ENCODE results near the gene RNF8. TPM values are rescaled to one million over a fixed set of nuclear protein-coding genes. Genes with fewer than 3 reads are reported as not detected.
"Not testable (repeated sequence)": the region's sequence is repeated elsewhere in the genome, so short reads cannot be mapped to it uniquely, and the experiment has no call there.

RNF8 gene
- total RNA-seq, 3 donors from 2014 or later (not counting 1 experiment from before 2014, with no cell fraction given): 11.4 to 18.2 (median 14.0) TPM

DNA sequence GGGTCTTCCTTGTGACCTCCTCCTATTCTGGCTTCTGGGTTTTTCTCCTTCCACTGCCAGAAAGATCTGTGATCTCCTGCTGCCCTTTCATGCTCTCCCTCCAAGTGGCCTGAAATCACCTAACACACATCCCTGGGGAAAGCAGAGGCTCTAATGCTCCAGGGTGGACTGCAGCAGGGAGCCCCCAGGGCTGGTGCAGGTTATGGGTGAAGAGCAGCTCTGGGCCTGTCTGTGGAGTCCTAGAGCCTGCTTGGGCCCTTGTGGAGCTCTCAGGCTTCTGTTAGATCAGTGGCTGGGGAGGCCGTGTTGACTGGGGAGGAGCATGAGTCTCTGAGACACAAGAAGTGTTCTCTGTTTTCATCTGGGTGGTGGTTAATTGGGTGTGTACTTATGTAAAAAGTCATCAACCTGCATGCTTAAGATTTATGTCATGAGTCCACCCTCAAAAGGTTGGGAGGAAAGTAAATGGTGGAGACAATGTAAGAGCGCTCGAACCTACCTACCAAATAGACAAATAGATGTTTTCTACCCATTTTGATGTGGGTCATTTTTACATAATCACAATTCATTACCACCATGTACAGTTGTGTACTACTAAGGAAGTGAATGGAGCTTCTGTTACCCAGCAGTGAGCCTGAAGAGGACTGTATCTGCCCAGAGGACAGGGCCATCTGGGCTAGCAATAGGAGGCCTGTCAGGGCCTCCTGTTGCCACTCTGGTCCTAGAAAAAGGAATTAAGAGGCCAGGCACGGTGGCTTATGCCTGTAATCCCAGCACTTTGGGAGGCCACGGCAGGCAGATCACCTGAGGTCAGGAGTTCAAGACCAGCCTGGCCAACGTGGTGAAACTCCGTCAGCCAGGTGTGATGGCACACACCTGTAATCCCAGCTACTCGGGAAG is 32.0 kb upstream of the RNF8 start:
- Mint-ChIP-seq H3K4me3 (no peak overlapping the region), H3K36me3 (no peaks in the 10 kb centered on the region), H3K9me3 (no peaks in the 10 kb centered on the region), H3K27me3 (ENCODE audit: low read depth in 2 of 2) (no peaks in the 10 kb centered on the region), H3K4me1 (peaks cover 0 to 5% of the 10 kb centered on the region in 2 donors), H3K27ac (no peak overlapping the region)
- DNase-seq (no peak), ATAC-seq (no peak)
- H3K4me3 ChIP-seq (ENCODE audit: low read length): no peak overlapping the region
- TF ChIP-seq, protein P1, sequence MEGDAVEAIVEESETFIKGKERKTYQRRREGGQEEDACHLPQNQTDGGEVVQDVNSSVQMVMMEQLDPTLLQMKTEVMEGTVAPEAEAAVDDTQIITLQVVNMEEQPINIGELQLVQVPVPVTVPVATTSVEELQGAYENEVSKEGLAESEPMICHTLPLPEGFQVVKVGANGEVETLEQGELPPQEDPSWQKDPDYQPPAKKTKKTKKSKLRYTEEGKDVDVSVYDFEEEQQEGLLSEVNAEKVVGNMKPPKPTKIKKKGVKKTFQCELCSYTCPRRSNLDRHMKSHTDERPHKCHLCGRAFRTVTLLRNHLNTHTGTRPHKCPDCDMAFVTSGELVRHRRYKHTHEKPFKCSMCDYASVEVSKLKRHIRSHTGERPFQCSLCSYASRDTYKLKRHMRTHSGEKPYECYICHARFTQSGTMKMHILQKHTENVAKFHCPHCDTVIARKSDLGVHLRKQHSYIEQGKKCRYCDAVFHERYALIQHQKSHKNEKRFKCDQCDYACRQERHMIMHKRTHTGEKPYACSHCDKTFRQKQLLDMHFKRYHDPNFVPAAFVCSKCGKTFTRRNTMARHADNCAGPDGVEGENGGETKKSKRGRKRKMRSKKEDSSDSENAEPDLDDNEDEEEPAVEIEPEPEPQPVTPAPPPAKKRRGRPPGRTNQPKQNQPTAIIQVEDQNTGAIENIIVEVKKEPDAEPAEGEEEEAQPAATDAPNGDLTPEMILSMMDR (IDR thresholded peaks at IDR 0.05): no peak
- peaks cover 33% of the 10 kb centered on the region for H3K36me3 ChIP-seq (ENCODE audit: control insufficient read depth, insufficient read depth, low read length)
- intact Hi-C loops (cut with micrococcal nuclease): no loop called here
- no peaks in the 10 kb centered on the region for H3K27me3 ChIP-seq (ENCODE audit: control insufficient read depth, insufficient read depth, low read length)
- WGBS (ENCODE audit: insufficient coverage): 93% methylated on average over 6 of the region's 8 CpGs
- H3K4me1 ChIP-seq (ENCODE audit: control insufficient read depth, insufficient read depth, low read length): no peaks in the 10 kb centered on the region
- H3K9me3 ChIP-seq (ENCODE audit: control insufficient read depth, insufficient read depth, low read length): no peaks in the 10 kb centered on the region
- no peak overlapping the region for H3K27ac ChIP-seq (ENCODE audit: low read length)

DNA sequence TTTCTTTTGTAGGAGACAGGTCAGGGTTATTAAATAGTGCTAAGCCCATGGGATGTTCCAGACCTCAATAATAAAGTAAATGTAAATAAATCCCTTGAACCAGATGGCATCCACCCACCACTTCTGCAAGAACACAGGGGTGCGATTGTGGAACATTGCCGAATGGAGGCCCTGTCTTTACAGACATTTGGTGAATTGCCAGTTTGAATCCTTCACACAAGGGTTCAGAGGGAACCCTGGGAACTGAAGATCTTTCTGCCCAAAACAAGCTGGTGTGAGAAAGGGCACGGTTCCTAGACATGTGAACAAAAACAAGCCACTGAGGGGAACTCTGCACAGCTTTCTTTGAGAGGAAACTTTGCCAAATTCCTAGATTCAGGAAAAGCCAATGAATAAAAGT is 30.2 kb upstream of the RNF8 start:
- no peak overlapping the region for H3K4me3 Mint-ChIP-seq
- H3K4me3 ChIP-seq (ENCODE audit: low read length): no peak overlapping the region
- TF ChIP-seq, protein P1 (IDR thresholded peaks at IDR 0.05): no peak
- WGBS (ENCODE audit: insufficient coverage): 81% methylated on average over 3 of the region's 3 CpGs
- H3K9me3 ChIP-seq (ENCODE audit: control insufficient read depth, insufficient read depth, low read length): no peaks in the 10 kb centered on the region
- H3K36me3 ChIP-seq (ENCODE audit: control insufficient read depth, insufficient read depth, low read length): peaks cover 15% of the 10 kb centered on the region
- intact Hi-C loops (cut with micrococcal nuclease): no loop called here
- H3K27ac Mint-ChIP-seq: no peak overlapping the region
- H3K9me3 Mint-ChIP-seq: no peaks in the 10 kb centered on the region
- no peak for DNase-seq
- H3K36me3 Mint-ChIP-seq: no peaks in the 10 kb centered on the region
- no peaks in the 10 kb centered on the region for H3K27me3 Mint-ChIP-seq (ENCODE audit: low read depth in 2 of 2)
- H3K27me3 ChIP-seq (ENCODE audit: control insufficient read depth, insufficient read depth, low read length): no peaks in the 10 kb centered on the region
- no peak for ATAC-seq
- H3K4me1 ChIP-seq (ENCODE audit: control insufficient read depth, insufficient read depth, low read length): no peaks in the 10 kb centered on the region
- peaks cover 0 to 5% of the 10 kb centered on the region in 2 donors for H3K4me1 Mint-ChIP-seq
- H3K27ac ChIP-seq (ENCODE audit: low read length): no peak overlapping the region

DNA sequence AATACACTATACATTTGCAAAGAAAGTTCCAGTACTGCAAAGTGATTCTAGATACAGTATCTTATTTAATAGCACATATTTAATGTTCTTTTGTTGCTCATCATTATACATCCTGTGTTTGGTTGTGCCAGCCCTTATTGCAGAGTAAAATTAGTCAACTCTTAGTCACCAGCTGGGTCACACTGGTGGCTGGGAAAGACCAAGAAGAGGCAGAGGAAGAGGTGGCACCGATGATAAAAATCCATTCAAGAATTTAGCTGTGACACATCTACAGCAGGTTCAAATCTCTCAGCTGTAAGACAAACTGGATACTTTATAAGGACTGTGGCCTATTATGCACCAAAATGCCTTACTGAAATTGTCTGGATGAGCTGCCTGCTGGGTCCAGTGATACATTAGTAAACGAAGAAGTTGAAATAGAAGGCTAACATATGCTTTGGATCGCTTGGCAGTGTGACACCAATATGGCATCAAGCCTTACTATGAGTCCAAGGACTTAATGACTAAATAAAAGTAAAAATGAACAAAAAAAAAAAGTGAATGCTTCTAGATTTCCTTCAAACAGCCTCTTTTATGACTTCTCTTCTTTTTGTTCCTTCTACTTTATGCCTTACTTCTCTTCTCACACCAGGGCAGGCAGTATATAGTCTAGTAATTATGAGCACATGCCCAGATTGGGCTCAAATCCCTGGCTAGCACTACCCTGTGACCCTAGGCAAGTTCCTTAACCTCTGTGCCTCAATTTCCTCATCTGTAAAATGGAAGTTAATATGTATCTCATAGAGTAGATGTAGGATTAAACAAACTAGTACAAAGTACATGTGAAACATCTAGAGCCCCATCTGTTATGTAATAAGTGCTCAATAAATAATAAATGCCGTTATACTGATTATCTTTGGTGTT is 29.4 kb upstream of the RNF8 start:
- Mint-ChIP-seq H3K4me3 (no peak overlapping the region), H3K27ac (no peak overlapping the region), H3K27me3 (ENCODE audit: low read depth in 2 of 2) (no peaks in the 10 kb centered on the region), H3K36me3 (no peaks in the 10 kb centered on the region), H3K4me1 (peaks cover 0 to 5% of the 10 kb centered on the region in 2 donors), H3K9me3 (no peaks in the 10 kb centered on the region)
- Histone ChIP-seq H3K27ac (ENCODE audit: low read length) (no peak overlapping the region), H3K4me1 (ENCODE audit: control insufficient read depth, insufficient read depth, low read length) (no peaks in the 10 kb centered on the region), H3K4me3 (ENCODE audit: low read length) (no peak overlapping the region), H3K36me3 (ENCODE audit: control insufficient read depth, insufficient read depth, low read length) (peaks cover 8% of the 10 kb centered on the region), H3K27me3 (ENCODE audit: control insufficient read depth, insufficient read depth, low read length) (no peaks in the 10 kb centered on the region), H3K9me3 (ENCODE audit: control insufficient read depth, insufficient read depth, low read length) (no peaks in the 10 kb centered on the region)
- no peak for DNase-seq
- intact Hi-C loops (cut with micrococcal nuclease): loop anchor here (1.0 kb wide), 2 partner anchors 242 to 368 kb away; no protein-coding TSS in a partner anchor
- WGBS (ENCODE audit: insufficient coverage): 78% methylated on average over 4 of the region's 4 CpGs
- no peak for ATAC-seq
- TF ChIP-seq, protein P1 (IDR thresholded peaks at IDR 0.05): no peak

DNA sequence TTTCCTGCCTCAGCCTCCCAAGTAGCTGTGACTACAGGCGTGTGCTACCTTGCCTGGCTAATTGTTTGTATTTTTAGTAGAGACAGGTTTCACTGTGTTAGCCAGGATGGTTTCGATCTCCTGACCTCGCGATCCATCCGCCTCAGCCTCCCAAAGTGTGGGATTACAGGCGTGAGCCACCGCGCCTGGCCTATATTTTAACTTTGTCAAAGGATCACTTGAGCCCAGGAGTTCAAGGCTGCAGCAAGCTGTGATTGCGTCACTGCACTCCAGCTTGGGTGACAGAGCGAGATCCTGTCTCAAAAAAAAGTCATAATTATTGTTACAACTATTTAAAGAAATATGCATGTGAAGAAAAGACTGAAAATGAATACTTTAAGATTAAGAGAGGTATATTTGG is 23.4 kb upstream of the RNF8 start:
- H3K4me3 Mint-ChIP-seq: not testable (repeated sequence)
- WGBS (ENCODE audit: insufficient coverage): over 99% methylated on average over 9 of the region's 10 CpGs

More for the DNA sequence above, 23.4 kb upstream of the RNF8 start:
- H3K27ac Mint-ChIP-seq; H3K9me3 Mint-ChIP-seq; H3K27ac ChIP-seq (ENCODE audit: low read length); H3K4me1 Mint-ChIP-seq; H3K4me1 ChIP-seq (ENCODE audit: control insufficient read depth, insufficient read depth, low read length); H3K9me3 ChIP-seq (ENCODE audit: control insufficient read depth, insufficient read depth, low read length); H3K27me3 Mint-ChIP-seq (ENCODE audit: low read depth in 2 of 2); H3K27me3 ChIP-seq (ENCODE audit: control insufficient read depth, insufficient read depth, low read length); H3K36me3 Mint-ChIP-seq; intact Hi-C loops (cut with micrococcal nuclease); H3K4me3 ChIP-seq (ENCODE audit: low read length); DNase-seq; ATAC-seq: not testable (repeated sequence)
- peaks cover 13% of the 10 kb centered on the region for H3K36me3 ChIP-seq (ENCODE audit: control insufficient read depth, insufficient read depth, low read length)

Measured in natural killer cell (primary cell).